PC-9 (cell line): ENCODE results near the gene NR1H4. TPM values are rescaled to one million over a fixed set of nuclear protein-coding genes. Genes with fewer than 3 reads are reported as not detected.
"Not testable (repeated sequence)": the region's sequence is repeated elsewhere in the genome, so short reads cannot be mapped to it uniquely, and the experiment has no call there.

Source experiments
- BruUV-seq: library from RNA; stranded (reverse); fragments of 400-500 nt; replicated peaks from 2 replicates; lab custom pipeline; 2021; lab: Mats Ljungman, UMichigan
- CTCF ChIA-PET: fragments of 300-600 bp; sonication (Branson Sonifier 250); formaldehyde crosslinking; loops from one replicate; lab custom pipeline; 2022; ENCODE audit warnings: antibody characterized with exemption; lab: Charles Lee
- POLR2A ChIA-PET: fragments of 300-600 bp; sonication (Branson Sonifier 250); formaldehyde crosslinking; loops from one replicate; lab custom pipeline; 2022; ENCODE audit warnings: antibody characterized with exemption; ENCODE audit not compliant: unreplicated experiment; lab: Charles Lee
- DNase-seq, 2 experiments: peaks; one replicate each; pipeline versions ENCODE4 v3.0.0 to v3.0.0-alpha.2; 2015 to 2022; ENCODE audit warnings: mixed read lengths in 1 of 2
- H2AFZ ChIP-seq: fragments of 200-600 bp; sonication (generic); 2 replicates; pipeline ENCODE4 v1.8.1; 2017; ENCODE audit warnings: antibody characterized with exemption
- H3F3A ChIP-seq: fragments of 200-600 bp; sonication (generic); 2 replicates; pipeline ENCODE4 v1.8.1; 2017; ENCODE audit warnings: antibody characterized with exemption, mild to moderate bottlenecking, low read depth; ENCODE audit not compliant: insufficient read depth
- H3K27ac ChIP-seq: fragments of 200-600 bp; sonication (generic); 2 replicates; pipeline ENCODE4 v1.6.1; 2016; ENCODE audit warnings: mixed run types
- H3K27me3 ChIP-seq: fragments of 200-600 bp; sonication (generic); 2 replicates; pipeline ENCODE4 v1.6.1; 2016; ENCODE audit warnings: low read depth, mixed run types; ENCODE audit not compliant: insufficient read depth
- H3K36me3 ChIP-seq: fragments of 200-600 bp; sonication (generic); 2 replicates; pipeline ENCODE4 v1.6.1; 2016; ENCODE audit warnings: low read depth, mixed run types
- H3K4me1 ChIP-seq: fragments of 200-600 bp; sonication (generic); replicated peaks from 2 replicates; pipeline ENCODE4 v1.6.1; 2016; ENCODE audit warnings: mixed run types; ENCODE audit not compliant: insufficient read depth
- H3K4me2 ChIP-seq: fragments of 200-600 bp; sonication (generic); 2 replicates; pipeline ENCODE4 v1.6.1; 2017; ENCODE audit warnings: mixed run types
- H3K4me3 ChIP-seq: fragments of 200-600 bp; sonication (generic); 2 replicates; pipeline ENCODE4 v1.6.1; 2016; ENCODE audit warnings: mixed run types
- H3K79me2 ChIP-seq: fragments of 200-600 bp; sonication (generic); 2 replicates; pipeline ENCODE4 v1.6.1; 2017; ENCODE audit warnings: low read depth, mixed run types
- H3K9me2 ChIP-seq: fragments of 200-600 bp; sonication (generic); 2 replicates; pipeline ENCODE4 v1.8.1; 2017; ENCODE audit warnings: mild to moderate bottlenecking; ENCODE audit not compliant: insufficient read depth
- H3K9me3 ChIP-seq: fragments of 200-600 bp; sonication (generic); 2 replicates; pipeline ENCODE4 v1.8.1; 2016; ENCODE audit warnings: low read depth; ENCODE audit not compliant: insufficient read depth
- H4K20me1 ChIP-seq: fragments of 200-600 bp; sonication (generic); 2 replicates; pipeline ENCODE4 v1.8.1; 2017; ENCODE audit not compliant: insufficient read depth
- EZH2 ChIP-seq: fragments of 200-600 bp; sonication (generic); IDR thresholded peaks from 2 replicates; pipeline ENCODE4 v1.8.0; 2017; ENCODE audit warnings: antibody characterized with exemption, low read depth
- intact Hi-C: fragments of 100-400 bp; cut with micrococcal nuclease; formaldehyde crosslinking; loops from one replicate; pipeline ENCODE4 v1.10.0; 2022; ENCODE audit not compliant: unreplicated experiment
- total RNA-seq: library from RNA; stranded (reverse); gene quantifications from 2 replicates; pipeline ENCODE4 v1.2.3, GENCODE V29; 2021
- TF ChIP-seq, protein P1 (sequence below): fragments of 200-600 bp; sonication (generic); conservative IDR thresholded peaks from 2 replicates; pipeline ENCODE4 v1.6.1; 2017; ENCODE audit warnings: mixed run types, antibody characterized with exemption, mild to moderate bottlenecking, moderate library complexity

NR1H4 gene
- total RNA-seq, 1 experiment from 2014 or later, result not detected

DNA sequence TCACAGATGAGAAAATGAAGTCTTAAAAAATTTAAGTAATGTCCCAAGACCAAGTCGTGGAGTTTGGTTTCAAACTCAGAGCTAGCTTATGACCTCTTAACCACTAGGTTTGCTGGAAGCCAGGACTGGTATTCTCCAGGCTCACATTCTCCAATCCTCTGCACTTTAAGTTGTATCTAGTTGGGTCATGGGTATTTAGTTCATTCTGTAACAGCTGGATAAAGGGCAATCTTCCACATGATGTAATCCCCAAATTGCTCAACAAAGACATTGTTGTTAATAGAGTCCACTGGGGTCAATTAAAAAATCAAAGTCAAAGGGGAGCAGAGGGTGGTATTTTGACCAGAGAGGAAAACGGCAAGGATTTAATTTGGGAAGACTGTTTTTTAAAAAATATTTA lies 82.1 kb downstream of the NR1H4 start:
- no peak for DNase-seq

GRCh38 chr12:100557357-100557756 lies 83.7 kb downstream of the NR1H4 start:
- TF ChIP-seq, protein P1, sequence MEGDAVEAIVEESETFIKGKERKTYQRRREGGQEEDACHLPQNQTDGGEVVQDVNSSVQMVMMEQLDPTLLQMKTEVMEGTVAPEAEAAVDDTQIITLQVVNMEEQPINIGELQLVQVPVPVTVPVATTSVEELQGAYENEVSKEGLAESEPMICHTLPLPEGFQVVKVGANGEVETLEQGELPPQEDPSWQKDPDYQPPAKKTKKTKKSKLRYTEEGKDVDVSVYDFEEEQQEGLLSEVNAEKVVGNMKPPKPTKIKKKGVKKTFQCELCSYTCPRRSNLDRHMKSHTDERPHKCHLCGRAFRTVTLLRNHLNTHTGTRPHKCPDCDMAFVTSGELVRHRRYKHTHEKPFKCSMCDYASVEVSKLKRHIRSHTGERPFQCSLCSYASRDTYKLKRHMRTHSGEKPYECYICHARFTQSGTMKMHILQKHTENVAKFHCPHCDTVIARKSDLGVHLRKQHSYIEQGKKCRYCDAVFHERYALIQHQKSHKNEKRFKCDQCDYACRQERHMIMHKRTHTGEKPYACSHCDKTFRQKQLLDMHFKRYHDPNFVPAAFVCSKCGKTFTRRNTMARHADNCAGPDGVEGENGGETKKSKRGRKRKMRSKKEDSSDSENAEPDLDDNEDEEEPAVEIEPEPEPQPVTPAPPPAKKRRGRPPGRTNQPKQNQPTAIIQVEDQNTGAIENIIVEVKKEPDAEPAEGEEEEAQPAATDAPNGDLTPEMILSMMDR, result no peak
- TF ChIP-seq EZH2, result no peak
- peaks cover 10% of the 10 kb centered on the region; the same call in 1 of the 2 replicates for H3K27me3 ChIP-seq
- ChIA-PET POLR2A (no interaction called here), CTCF (no interaction called here)
- no peaks in the 10 kb centered on the region for H3K9me2 ChIP-seq
- H3F3A ChIP-seq, result no peaks in the 10 kb centered on the region
- no peaks in the 10 kb centered on the region for H3K4me1 ChIP-seq
- no peak overlapping the region for H3K4me3 ChIP-seq
- no peak for DNase-seq
- H3K4me2 ChIP-seq, result no peak overlapping the region
- H3K9me3 ChIP-seq, result no peaks in the 10 kb centered on the region
- H3K79me2 ChIP-seq, result no peaks in the 10 kb centered on the region
- intact Hi-C loops, result loop anchor here (10.0 kb wide), 1 partner anchor 743 kb away; no protein-coding TSS in a partner anchor
- H3K27ac ChIP-seq, result no peak overlapping the region
- H3K36me3 ChIP-seq, result no peaks in the 10 kb centered on the region
- H2AFZ ChIP-seq, result no peak overlapping the region
- no TSS peak for BruUV-seq
- H4K20me1 ChIP-seq, result no peaks in the 10 kb centered on the region

More for the DNA sequence above, 82.1 kb downstream of the NR1H4 start:
- Histone ChIP-seq H3K4me2 (no peak overlapping the region), H3K27me3 (peaks cover 10% of the 10 kb centered on the region; the same call in 1 of the 2 replicates), H2AFZ (no peak overlapping the region), H3K27ac (no peak overlapping the region), H3K9me2 (no peaks in the 10 kb centered on the region), H3F3A (no peaks in the 10 kb centered on the region), H3K4me1 (no peaks in the 10 kb centered on the region), H4K20me1 (no peaks in the 10 kb centered on the region), H3K79me2 (no peaks in the 10 kb centered on the region), H3K9me3 (no peaks in the 10 kb centered on the region), H3K4me3 (no peak overlapping the region), H3K36me3 (no peaks in the 10 kb centered on the region)
- TF ChIP-seq, protein P1, result no peak
- no peak for TF ChIP-seq EZH2
- BruUV-seq, result no TSS peak
- intact Hi-C loops, result loop anchor here (2.0 to 10.0 kb wide), 2 partner anchors 207 to 741 kb away; no protein-coding TSS in a partner anchor
- ChIA-PET CTCF (no interaction called here), POLR2A (interaction anchor here (0.6 kb wide), 1 partner anchor 1488 kb away, joined by 3 read pairs; no protein-coding TSS in a partner anchor)

DNA sequence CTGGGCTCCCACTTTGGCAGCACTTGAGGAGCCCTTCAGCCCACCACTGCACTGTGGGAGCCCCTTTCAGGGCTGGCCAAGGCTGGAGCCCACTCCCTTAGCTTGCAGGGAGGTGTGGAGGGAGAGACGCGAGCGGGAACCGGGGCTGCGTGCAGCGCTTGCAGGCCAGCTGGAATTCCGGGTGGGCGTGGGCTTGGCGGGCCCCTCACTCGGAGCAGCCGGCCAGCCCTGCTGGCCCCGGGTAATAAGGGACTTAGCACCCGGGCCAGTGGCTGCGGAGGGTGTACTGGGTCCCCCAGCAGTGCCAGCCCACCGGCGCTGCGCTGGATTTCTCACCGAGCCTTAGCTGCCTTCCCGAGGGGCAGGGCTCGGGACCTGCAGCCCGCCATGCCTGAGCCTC lies 85.6 kb downstream of the NR1H4 start:
- H3K36me3 ChIP-seq, H3K4me1 ChIP-seq, H4K20me1 ChIP-seq, H3K79me2 ChIP-seq, H3K27ac ChIP-seq, H3K4me3 ChIP-seq, H3K9me3 ChIP-seq, H3K9me2 ChIP-seq, POLR2A ChIA-PET, BruUV-seq, H3F3A ChIP-seq, DNase-seq, CTCF ChIA-PET, H3K4me2 ChIP-seq, H2AFZ ChIP-seq: not testable (repeated sequence)
- intact Hi-C loops, result loop anchor here (10.0 kb wide), 1 partner anchor 744 kb away; no protein-coding TSS in a partner anchor
- H3K27me3 ChIP-seq, result peaks cover 23% of the 10 kb centered on the region; the same call in 1 of the 2 replicates

- Histone ChIP-seq H3K79me2 (no peaks in the 10 kb centered on the region), H3K27ac (no peak overlapping the region), H3K27me3 (peaks cover 22% of the 10 kb centered on the region; the same call in 1 of the 2 replicates), H2AFZ (no peak overlapping the region), H3K4me2 (no peak overlapping the region), H3K9me3 (no peaks in the 10 kb centered on the region), H3K4me3 (no peak overlapping the region), H3K9me2 (no peaks in the 10 kb centered on the region), H3K36me3 (no peaks in the 10 kb centered on the region), H4K20me1 (no peaks in the 10 kb centered on the region), H3K4me1 (no peaks in the 10 kb centered on the region), H3F3A (no peaks in the 10 kb centered on the region)
- intact Hi-C loops, result no loop called here
- DNase-seq, result no peak
- BruUV-seq, result no TSS peak
- CTCF ChIA-PET, result no interaction called here
- POLR2A ChIA-PET, result no interaction called here
- no peak for TF ChIP-seq EZH2
Measured at GRCh38 chr12:100564090-100564489, 90.4 kb downstream of the NR1H4 start.
